NCI-H226 (cell line): ENCODE data around the gene VSTM1.
"Not testable (repeated sequence)": the region's sequence is repeated elsewhere in the genome, so short reads cannot be mapped to it uniquely, and the experiment has no call there.

ENCODE experiments used
- DNase-seq: peaks from one replicate; pipeline ENCODE4 v3.0.0-alpha.2; 2015

The VSTM1 gene

DNA sequence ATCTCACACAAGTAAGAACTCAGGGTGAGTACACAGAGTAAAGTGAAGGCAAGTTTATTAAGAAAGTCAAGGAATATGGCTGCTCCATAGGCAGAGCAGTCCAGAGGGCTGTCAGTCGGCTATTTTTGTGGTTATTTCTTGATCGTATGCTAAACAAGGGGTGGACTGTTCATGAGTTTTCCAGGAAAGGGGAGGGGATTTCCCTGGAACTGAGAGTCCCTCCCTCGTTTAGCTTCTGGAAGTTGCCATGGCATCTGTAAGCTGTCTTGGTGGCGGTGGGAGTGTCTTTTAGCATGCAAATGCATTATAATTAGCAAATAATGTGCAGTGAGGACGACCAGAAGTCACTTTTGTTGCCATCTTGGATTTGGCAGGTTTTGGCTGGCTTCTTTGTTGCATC lies 5.8 kb upstream of the VSTM1 start:
- no peak for DNase-seq

DNA sequence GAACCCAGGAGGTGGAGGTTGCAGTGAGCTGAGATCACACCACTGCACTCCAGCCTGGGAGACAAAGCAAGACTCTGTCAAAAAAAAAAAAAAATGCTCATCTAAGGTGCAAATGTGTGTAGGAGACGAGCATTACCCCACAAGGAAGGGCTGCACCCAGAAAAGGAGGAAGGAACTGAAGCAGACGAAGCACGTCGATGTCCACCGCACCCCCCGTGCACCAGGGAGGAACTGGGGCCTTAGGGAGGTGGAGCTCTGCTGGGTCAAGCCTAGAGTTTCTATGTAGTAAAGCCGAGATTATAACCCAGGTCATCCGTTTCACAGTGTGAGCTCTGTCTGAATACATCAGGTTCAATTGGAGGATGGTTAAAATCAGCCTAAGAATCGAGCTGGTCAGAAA lies 1.1 kb downstream of the VSTM1 start:
- no peak for DNase-seq

DNA sequence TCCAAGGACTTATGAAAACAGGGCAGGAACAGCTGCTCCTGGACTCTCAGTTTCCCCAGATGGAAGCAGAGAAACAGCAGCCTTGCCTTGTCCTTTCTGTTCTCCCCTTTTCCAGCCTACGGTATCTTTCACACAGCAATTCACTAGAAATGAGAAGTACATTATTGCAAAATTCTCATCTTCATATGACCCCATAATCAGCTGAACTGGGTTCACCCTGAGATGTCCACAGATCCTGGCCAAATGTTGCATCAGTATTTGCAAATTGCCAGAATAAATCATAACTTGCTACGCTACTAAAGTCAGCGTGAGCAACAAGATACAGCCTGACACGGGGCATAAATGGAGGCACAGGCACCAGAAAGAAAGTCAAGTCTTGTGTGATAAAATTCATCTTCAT lies 16.1 kb downstream of the VSTM1 start:
- no peak for DNase-seq

DNA sequence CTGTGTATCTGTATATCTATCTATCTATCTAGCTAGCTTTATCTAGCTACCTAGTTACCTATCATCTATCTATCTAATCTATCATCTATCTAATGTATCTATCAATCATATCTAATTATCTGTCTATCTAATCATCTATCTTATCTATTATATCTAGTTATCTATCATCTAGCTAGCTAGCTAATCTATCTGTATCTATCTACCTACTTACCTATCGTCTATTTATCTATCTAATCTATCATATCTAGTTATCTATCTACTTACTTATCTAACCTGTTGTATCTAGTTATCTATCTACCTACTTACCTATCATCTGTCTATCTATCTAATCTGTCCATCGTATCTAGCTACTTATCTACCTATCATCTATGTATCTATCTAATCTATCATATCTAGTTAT lies 17.9 kb downstream of the VSTM1 start:
- DNase-seq = no peak

DNA sequence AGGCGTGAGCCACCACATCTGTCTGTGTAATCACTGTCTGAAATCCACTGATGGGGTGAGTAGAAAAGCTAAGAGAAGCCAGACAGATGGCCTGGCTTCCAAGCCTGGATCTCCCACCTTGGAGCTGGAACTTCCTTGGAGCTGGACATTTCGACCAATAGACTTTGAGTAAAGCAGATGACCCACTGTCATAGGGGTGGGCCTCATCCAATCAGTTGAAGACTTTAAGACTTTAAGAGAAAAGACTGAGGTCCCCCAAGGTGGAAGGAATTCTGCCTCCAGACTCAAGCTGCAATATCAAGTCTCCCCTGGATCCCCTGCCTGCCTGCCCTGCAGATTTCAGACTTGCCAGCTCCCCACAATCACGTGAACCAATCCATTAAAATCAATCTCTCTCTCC lies 20.7 kb downstream of the VSTM1 start:
- DNase-seq = no peak

DNA sequence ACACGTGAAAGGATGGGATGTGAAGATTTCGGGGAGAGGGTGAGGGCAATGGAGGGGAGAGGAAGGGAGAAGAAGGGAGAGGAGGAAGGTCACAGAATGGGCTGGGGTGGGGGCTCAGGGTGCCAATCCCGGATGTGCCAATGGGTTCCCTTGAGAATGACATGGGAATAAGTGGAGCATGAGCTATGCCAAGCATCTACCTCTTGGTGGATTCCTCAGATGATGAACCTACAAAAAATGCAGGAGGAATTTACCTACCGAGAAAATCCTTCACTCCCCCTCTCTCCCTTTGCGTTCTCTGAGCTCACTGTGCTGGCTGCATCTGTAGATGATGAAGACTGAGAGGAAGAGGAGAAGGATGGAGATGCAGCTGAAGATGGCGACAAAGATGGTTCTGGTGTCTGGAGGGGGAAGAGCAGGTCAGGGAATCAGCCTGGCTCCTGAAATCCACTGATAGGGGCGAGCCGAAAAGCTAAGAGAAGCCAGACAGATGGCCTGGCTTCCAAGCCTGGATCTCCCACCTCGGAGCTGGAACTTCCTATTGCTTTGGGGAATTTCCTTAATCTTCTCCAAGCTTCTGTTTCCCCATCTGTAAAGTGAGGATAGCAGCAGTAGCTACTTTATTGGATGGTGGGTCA lies 21.6 kb downstream of the VSTM1 start:
- peak; percentile 87 for DNase-seq

DNA sequence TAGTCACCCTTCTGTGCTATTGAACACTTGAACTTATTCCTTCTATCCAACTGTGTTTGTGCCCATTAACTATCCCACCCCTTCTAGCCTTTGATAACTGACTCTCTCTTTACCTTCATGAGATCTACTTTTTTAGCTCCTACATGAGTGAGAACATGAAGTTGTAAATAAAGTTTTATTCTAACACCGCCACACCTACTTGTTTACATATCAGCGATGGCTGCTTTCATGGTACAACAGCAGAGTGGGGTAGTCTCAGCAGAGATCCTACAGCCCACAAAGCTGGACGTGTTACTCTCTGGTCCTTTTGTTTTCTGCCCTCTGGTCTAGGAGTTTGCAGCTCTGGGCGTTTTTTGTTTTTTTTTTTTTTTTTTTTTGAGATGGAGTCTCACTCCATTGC lies 23.7 kb downstream of the VSTM1 start:
- no peak for DNase-seq

DNA sequence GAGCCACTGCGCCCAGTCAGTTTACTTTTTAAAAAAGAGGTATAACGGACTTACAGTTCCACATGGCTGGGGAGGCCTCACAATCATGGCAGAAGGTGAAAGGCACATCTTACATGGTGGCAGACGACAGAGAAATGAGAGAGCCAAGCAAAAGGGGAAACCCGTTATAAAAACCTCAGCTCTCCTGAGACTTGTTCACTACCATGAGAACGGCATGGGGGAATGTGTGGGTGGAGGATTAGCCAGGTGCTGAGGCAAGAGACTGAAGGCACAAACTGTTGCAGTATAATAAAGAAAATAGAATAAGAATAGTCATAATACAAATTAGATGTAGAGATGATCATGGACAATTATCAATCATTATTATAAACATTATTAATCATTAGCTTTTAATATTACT lies 27.2 kb downstream of the VSTM1 start:
- not testable (repeated sequence) for DNase-seq

DNA sequence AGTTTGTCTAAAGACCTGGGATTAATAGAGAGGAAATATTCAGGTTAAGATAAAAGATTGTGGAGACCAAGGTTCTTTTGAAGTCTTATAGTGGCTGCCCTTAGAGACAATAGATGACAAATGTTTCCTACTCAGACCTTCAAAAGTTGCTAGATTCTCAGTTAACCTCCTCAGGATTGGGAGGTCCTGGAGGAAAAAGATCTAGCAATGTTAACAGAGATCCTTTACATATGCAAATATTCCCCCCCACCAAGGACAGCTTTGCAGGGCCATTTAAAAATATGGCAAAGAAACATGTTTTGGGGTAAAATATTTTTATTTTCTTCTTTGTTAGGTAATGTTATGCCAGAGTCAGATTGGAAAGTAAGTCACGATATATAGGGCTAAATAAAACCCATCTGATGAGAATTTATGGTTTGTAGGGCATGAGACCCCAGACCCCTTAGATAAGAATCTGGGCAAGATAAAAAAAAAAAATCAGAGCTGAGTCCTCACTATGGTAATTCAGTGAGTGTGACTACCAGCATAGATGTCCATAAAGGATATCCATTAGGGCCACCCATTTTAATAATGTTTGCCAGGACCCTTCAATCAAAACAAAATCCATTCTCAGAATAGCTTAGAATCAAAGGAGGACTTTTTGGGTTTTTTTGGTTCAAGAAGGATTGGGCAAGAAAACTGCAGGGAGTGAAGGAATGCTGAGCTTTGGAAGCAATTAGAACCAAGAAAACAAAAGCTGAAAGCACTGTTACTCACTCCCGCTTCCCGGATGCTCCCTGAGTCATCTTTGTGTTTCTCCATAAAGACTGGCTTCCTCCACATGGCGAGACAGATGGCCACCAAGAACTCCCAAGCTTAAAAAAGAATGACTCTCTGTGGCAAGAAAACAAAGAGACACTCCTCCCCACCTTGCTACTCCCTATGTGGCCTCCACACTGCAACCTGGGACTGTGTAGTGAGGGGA lies 28.2 kb downstream of the VSTM1 start:
- DNase-seq = peak; percentile 82

DNA sequence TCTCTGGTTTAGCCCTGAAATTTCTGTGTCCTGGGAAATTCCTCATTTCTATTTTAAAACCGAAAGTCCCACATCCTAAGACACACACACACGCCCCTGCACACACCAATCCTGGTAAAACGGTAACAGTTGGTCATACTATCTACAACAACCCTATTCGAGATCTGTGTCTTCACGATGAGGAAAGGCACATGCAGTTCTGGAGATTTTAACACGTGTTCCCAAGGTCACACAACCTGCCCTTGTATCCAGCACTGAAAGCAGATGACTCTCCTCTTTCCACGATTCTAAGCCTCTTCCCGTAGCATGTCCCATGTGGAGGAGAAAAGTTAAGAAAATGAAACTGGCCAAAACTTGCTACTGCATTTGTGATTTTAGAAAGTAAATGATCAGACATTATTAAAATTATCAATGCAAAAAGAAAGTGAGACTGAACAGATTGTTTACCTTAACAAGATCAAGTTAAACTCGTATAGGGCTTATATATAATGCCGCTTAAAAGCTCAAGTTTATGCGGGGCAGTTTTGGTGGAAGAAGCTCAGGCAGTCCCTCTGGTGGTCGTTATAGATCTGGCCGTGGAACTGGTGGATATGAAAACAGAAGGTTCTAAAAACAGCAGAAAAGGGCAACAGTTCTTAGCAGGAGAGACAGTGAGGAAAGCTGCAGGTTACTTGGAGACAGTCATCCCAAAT lies 32.7 kb downstream of the VSTM1 start:
- DNase-seq = no peak

DNA sequence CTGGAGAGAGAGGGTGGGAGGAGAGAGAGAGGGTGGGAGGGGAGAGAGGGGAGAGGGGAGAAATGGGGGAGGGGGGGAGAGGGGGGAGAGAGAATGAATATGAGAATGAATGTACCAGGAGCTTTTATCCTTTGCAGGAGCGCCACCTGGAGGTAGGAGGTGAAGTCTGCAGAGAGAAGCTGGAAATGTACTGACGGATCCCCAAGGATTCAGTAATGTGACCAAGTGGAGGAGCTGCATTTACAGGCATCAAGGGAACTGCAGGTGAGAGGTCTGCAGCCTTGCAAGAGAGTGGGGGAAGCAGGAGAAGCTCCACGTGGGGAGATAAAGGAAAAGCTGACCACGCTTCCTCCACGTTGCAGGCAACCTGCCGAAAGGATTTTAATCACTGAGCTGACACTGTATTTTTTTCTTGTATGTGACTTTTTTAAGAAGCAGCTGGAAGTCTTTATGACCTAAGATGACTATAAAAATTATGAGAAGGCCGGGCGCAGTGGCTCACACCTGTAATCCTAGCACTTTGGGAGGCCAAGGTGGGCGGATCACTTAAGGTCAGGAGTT lies 33.7 kb downstream of the VSTM1 start:
- DNase-seq = peak; percentile 56

DNA sequence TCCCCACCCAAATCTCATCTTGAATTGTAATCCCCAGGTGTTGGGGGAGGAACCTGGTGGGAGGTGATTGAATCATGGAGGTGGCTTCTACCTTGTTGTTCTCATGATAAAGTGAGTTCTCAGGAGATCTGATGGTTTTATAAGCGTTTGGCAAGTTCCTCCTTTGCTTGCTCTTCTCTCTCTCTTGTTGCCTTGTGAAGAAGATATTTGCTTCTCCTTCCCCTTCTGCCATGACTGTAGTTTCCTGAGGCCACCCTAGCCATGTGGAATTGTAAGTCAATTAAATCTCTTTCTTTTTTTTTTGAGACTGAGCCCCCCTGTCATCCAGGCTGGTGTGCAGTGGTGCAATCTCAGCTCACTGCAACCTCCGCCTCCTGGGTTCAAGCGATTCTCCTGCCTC lies 34.4 kb downstream of the VSTM1 start:
- no peak for DNase-seq

DNA sequence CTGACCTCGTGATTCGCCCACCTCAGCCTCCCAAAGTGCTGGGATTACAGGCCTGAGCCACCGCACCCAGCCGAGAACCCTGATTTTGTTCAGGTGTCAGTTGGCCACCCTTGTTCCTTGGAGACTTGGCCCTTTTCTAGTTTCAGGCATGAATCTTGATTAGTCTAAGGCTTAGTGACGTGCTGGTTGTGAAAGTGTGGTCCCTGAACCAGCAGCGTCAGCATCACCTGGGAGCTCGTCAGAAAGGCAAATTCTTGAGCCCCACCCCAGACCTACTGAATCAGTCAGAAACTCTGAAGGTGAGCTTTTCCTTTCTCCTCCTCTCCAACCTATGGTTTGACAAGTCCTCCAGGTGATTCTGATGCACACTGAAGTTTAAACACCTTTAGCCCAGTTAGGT lies 37.0 kb downstream of the VSTM1 start:
- no peak for DNase-seq

DNA sequence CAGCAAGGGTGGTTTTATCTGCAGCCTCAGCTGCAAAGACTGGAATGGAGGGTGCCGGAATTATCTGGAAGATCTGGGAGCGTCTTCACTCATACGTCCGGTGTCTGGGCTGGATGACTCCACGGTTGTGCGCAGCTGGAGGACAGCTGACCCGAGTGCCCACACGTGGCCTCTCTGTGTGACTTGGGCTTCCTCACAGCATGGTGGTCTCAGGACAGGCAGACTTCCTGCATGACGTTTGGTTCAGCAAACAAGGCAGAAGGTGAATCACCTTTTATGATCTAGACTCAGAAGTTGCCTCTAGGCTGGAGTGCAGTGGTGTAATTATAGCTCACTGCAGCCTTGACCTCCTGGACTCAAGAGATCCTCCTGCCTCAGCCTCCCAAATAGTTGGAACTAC lies 39.0 kb downstream of the VSTM1 start:
- no peak for DNase-seq

DNA sequence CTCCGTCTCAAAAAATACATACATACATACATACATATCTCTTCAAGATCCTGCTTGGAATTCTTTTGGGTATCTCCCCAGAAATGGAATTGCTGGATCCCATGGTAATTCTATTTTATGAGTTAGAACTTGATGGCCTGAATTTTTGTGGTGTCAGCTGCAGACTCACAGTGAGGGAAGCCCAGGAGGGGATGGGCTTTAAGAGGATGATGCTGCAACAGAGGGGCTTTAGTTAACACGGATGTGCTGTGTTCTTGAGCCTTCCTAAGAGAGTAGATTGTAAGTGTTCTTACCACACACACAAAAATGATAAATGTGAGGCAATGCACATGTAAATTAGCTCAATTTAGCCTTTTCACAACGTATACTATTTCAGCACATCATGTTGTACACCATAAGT lies 40.5 kb downstream of the VSTM1 start:
- no peak for DNase-seq

DNA sequence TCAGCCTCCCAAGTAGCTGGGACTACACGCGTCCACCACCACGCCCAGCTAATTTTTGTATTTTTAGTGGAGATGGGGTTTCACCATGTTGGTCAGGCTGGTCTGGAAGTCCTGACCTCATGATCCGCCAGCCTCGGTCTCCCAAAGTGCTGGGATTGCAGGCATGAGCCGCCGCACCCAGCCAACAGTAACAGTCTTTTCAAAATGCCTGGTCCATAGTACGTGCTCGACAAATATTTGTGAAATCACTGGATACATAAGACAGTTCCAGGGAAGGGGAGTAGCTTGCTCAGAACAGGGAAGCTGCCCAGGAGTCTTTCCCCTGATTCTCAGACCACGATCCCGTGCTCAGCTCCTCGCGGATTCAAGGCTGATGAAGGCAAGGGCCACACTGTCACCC lies 41.8 kb downstream of the VSTM1 start:
- no peak for DNase-seq

DNA sequence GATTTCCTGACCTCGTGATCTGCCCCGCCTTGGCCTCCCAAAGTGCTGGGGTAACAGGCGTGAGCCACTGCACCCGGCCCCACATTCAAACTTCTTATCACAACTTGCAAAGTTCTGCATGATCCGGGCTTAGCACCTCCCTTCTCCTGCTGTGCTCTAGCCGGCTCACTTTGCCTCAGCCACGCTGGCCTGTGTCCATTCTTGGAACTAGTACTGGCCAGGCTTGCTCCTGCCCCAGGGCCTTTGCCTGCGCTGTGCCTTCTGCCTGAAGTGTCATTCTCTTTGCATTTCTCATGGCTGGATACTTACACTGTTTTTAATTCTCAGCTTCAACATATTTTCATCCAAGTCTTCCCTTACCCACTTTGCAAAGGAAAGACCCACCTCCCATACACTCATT lies 42.3 kb downstream of the VSTM1 start:
- DNase-seq = no peak

DNA sequence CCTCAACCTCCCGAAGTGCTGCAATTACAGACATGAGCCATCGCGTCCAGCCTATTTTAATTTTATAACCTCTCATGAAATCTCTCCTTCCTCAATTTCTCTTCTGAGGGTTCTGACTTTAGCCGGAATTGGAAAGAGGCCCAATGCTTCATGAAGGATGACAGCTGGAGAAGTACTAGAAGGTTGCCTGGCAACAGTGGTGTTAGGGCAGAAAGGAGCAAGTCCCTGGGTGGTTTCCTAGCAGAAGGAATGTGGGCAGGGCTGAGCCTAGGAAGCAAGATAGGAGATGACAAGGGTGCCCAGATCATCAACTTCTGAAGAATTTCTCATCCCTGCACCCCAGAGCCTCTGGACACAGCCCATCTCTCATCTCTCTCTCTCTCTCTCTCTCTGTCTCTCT lies 46.4 kb downstream of the VSTM1 start:
- DNase-seq = peak; percentile 100

DNA sequence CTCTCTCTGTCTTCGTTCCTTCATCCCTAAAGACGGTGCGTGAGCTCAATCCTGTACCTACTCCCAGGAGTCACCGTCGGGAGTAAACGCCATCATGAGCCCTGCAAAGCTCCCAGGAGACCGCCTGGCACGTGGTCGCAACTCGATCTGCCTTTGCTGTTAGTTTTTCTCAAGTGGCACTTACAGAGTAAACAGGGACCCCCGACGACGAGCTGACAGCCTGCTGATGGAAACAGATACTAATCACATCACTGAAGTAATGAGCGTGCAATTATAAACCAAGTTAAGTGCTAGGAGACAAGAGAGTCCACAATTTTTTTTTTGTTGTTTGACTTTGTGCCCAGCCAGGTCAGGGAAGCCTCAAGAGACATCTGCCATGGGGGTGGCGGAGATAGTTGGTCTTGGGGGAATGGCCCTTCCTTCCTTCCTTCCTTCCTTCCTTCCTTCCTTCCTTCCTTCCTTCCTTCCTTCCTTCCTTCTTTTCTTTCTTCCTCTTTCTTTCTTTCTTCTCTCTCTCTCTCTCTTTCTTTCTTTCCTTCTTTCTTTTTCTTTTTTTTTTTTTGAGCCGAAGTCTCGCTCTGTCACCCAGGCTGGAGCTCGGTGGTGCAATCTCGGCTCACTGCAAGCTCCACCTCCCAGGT lies 48.7 kb downstream of the VSTM1 start:
- no peak for DNase-seq

DNA sequence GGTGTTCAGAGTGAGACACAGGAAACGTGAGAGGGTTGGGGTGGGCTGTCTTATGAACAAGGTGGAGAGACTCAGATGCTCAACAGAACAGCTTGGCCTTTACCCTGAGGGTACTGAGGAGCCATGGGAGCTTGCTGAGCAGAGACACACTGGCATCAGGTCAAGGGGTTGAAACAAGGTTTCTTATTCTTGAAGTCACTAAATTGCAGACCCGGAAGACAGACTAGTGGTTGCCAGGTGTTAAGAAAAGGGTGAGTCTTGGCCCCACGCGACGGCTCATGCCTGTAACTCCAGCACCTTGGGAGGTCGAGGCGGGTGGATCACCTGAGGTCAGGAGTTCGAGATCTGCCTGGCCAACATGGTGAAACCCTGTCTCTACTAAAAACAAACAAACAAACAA lies 49.8 kb downstream of the VSTM1 start:
- DNase-seq = no peak

DNA sequence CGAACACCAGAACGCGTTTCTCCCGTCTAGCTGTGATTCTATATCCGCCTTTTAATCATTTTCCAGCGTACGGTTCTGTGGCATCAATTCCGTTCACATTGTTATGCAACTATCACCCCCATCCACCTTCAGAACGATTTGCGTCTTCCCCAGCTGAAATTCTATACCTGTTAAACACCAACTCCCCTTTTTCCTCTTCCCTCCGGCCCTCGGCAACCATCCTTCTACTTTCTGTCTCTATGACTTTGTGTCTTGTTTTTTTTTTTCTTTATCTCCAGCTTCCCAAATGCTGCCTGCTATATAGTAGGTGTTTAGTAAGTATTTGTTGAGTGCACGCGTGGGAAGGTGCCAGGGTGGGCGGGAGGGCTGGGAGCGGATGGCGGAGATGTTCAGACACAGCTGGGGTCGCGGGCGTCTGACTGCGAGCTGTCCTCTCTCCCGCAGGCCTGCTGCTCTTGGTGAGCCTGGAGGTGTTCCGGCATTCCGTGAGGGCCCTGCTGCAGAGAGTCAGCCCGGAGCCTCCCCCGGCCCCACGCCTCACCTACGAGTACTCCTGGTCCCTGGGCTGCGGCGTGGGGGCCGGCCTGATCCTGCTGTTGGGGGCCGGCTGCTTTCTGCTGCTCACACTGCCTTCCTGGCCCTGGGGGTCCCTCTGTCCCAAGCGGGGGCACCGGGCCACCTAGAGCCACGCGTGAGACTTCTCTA lies 52.0 kb downstream of the VSTM1 start:
- no peak for DNase-seq

DNA sequence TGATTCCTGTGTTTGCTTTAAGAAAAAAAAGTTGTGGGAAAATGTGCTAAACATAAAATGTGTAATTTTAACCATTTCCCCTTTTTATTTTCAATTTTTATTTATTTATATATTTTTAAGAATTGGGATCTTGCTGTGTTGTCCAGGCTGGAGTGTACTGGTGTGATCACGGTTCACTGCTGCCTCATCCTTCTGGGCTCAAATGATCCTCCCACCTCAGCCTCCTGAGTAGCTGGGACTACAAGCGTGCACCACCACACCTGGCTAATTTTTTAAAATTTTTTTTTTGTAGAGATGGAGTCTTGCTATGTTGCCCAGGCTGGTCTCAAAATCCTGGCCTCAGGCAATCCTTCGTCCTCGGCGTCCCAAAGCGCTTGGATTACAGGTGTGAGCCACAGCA lies 53.2 kb downstream of the VSTM1 start:
- DNase-seq = no peak
